HG02870 (cell line): ENCODE measurements around the gene SCGB1D1.
"Not testable (repeated sequence)": the region's sequence is repeated elsewhere in the genome, so short reads cannot be mapped to it uniquely, and the experiment has no call there.

ENCODE experiments used
- ATAC-seq: cut with Tn5 transposase; IDR thresholded peaks from one replicate; pipeline ENCODE4 v1.9.1; 2021; ENCODE audit warnings: mild to moderate bottlenecking, moderate library complexity; ENCODE audit not compliant: unreplicated experiment

Gene SCGB1D1

DNA sequence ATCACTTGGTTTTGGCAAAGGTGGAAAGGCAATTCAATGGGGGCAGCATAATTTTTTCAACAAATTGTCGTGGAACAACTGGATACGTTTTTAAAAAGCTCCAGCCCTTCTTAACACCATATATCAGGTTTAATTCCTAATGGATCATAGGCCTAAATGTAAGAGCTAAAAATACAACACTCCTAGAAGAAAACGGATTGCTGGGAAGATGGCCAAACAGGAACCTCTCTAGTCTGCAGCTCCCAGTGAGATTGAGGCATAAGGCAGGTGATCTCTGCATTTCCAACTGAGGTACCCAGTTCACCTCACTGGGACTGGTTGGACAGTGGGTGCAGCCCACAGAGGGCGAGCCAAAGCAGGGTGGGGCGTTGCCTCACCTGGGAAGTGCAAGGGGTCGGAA lies 32.4 kb upstream of the SCGB1D1 start:
- no peak for ATAC-seq

DNA sequence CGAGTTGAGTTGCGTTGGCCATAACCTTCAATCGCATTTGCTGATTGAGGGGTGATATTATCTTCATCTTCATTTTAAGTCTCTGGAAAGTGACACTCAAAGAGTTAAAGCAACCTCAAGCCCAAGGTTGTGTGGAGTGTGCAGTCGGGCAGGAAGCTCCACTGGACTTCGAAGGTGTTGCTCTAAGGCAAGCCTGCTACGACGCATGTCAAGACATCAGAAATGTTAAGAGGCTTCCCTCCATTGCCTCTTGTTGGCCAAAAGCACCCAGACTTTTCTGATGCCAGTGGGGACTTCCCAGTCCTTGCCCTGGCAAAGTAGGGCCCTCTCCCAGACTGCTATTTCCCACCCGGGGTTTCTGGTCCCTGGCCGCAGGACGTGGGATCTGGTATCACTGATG lies 23.6 kb upstream of the SCGB1D1 start:
- ATAC-seq = no peak

DNA sequence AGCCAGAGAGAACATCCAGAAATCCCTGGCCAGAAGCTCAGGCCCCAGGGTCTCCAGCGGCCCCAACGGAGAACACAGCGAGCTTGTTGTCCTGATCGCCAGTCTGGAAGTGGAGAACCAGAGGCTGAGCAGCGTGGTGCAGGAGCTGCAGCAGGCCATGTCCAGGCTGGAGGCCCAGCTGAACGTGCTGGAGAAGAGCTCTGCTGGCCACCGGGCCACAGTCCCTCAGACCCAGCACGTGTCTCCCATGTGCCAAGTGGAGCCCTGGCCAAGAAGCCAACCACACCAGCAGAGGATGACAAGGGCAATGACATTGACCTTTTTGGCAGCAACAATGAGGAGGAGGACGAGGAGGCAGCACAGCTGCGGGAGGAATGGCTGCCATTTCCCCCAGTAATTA lies 20.6 kb upstream of the SCGB1D1 start:
- no peak for ATAC-seq

DNA sequence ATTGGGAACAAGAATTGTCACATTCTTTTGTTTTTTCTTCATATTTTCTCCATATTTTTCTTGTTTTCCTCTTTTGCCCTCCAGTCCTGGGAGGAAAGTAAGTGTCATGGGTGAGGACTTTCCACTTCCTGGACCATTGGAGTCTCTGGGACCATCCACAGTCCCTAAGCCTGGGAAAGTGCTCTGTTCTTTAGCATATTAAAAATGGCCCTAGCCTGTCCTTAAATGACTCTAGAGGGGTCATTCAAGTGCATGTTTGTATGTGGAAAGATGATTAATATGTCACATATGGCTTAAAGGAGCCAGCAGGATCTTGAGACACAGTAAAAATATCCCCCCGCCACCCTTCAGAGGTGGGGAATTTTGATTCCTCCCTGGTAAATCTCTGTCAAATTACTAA lies 20.1 kb upstream of the SCGB1D1 start:
- ATAC-seq = no peak

DNA sequence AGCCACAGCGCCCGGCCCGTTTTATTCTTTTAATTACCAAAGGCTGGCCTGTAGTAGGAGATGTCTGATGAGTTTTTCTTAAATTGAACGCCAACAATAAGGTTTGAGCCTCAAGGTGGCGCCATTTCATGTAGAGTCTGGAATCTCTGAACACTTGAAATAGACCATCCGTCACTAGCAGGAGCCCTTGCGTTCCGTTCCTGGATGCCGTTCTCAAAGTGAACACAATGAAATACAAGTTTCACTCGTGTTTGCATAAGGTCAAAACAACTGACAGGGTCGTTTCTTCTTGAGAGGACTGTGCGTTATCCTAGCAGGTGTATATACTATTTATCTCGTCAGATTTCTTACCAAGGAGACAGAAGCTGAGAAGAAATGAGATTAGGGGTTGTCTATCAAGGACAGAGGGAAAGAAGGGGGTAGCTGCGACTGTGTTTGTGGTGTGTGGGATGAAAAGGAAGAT lies 18.7 kb upstream of the SCGB1D1 start:
- no peak for ATAC-seq

DNA sequence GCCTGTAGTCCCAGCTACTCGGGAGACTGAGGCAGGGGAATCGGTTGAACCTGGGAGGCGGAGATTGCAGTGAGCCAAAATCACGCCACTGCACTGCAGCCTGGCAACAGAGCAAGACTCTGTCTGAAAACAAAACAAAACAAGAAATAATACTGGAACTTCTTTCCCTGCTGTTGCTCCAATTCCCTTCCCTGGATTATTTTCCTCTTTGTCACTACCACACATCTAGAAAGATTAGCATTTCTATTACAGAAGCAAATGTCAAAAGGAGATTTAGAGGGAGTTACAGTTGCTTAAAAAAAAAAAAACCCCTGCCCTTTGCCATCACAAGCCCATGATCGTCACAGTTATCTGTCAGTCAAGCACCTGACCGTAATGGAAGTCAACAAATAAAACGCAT lies 17.7 kb upstream of the SCGB1D1 start:
- no peak for ATAC-seq

DNA sequence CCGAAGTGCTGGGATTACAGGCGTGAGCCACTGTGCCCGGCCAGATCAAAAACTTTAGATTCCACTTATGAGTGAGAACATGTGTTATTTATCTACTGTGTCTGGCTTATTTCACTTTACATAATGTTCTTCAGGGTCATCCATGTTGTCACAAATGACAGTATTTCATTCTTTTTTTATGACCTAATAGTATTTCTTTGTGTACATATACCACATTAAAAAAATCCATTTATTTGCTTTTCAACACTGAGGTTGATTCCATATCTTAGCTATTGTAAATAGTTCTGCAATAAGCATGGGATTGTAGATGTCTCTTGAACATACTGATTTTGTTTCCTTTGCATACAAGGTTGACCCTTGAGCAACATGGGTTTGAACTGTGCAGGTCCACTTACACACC lies 13.2 kb upstream of the SCGB1D1 start:
- ATAC-seq = no peak

DNA sequence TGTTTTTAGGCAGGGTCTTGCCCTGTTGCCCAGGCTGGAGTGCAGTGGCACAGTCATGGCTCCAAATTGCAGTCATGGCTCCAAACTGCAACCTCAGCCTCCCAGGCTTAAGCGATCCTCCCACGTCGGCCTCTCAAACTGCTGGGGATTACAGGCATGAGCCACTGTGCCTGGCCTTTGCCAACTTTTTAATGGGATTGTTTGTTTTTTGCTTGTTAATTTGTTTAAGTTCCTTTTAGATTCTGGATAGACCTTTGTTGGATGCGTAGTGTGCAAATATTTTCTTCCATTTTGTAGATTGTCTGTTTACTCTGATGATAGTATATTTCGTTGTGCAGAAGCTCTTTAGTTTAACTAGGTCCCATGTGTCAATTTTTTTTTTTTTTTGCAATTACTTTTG lies 10.0 kb upstream of the SCGB1D1 start:
- ATAC-seq = no peak

DNA sequence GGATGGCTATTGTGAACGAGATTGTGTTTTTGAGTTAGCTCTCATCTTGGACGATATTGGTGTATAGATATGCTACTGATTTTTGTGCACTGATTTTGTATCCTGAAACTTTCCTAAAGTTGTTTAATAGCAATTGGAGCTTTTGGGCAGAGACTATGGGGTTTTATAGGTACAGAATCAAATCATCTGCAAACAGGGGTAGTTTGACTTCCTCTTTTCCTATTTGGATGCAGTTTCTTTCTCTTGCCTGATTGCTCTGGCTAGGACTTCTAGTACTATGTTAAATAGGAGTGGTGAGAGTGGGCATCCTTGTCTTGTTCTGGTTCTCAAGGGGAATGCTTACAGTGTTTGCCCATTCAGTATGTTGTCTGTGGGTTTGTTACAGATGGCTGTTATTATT lies 8.9 kb upstream of the SCGB1D1 start:
- ATAC-seq = no peak

DNA sequence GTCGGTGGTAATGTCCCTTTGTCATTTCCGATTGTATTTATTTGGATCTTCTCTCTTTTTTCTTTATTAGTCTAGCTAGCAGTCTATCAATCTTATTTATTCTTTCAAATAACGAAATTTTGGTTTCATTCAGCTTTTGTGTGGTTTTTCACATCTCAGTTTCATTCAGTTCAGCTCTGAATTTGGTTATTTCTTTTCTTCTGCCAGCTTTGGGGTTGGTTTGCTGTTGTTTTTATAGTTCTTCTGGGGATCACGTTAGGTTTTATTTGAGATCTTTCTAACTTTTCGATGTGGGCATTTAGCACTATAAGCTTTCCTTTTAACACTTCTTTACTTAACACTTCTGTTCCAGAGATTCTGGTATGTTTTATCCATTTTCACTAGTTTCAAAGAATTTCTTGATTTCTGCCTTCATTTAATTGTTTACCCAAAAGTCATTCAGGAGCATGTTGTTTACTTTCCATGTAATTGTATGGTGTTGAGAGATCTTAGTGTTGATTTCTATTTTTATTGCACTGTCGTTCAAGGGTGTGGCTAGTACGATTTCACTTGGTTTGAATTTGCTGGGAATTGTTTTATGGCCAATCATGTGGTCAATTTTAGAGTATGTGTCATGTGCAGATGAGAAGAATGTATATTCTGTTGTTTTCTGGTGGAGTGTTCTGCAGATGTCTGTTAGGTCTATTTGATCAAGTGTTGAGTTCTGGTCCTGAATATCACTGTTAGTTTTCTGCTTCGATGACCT lies 7.7 kb upstream of the SCGB1D1 start:
- no peak for ATAC-seq

DNA sequence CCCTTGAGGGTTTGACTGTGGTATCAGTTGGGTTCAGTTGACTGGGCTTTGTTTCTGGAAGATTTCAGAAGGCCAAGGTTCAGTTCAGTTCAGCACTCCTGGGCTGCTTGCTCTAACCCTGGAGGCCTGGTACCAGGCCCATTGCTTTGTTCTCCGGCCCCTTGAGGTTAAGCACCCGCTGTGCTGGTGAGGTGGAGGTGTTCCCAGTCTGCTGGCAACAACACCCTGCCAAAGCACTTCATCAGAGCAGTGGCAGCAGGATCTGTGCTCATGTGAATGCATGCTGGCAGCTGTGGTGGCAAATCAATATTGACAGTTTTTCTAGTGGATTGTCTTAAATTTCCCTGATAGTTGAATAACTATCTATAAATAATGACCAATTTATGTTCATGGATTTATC lies 3.8 kb upstream of the SCGB1D1 start:
- no peak for ATAC-seq

DNA sequence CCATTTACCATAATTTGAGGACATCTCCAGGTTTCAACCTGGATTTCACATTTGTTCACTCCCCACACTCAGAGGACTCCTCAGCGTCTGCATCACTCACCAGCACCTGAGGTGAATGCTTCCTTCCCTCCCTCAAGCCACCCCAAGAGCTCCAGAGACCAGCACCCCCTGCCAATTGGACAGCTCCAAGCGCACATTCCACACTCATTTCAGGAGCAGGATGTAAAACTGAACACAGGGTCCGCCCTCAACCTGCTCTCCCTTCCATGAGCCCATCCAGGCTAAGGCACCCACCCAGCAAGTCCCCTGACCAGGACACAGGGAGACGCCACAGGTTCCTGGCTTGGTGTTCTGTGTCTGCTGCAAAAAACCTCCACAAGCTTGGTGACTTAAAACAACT lies 3.9 kb downstream of the SCGB1D1 start:
- ATAC-seq = no peak

DNA sequence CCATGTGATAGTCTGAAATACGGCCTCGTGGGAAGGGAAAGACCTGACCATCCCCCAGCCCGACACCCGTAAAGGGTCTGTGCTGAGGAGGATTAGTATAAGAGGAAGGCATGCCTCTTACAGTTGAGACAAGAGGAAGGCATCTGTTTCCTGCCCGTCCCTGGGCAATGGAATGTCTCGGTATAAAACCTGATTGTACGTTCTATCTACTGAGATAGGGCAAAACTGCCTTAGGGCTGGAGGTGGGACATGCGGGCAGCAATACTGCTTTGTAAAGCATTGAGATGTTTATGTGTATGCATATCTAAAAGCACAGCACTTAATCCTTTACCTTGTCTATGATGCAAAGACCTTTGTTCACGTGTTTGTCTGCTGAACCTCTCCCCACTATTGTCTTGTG lies 5.0 kb downstream of the SCGB1D1 start:
- not testable (repeated sequence) for ATAC-seq

DNA sequence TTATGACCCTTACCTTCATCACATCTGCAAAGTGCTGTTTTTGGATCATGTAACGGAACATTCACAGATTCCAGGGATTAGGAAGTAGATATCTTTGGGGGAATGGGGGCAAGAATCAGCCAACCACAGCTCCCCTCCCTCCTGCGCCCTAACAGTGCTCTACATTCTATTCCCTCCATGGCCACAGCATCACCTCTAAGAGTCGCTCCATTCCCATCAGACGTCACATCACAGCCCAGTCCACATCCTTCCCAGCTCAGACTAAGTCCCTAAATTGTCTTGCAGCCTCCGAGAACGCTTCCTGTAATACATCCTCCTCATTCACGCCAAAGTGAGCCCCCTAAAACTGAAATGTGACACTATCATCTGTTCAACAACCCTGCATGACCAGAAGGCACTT lies 5.9 kb downstream of the SCGB1D1 start:
- ATAC-seq = no peak

DNA sequence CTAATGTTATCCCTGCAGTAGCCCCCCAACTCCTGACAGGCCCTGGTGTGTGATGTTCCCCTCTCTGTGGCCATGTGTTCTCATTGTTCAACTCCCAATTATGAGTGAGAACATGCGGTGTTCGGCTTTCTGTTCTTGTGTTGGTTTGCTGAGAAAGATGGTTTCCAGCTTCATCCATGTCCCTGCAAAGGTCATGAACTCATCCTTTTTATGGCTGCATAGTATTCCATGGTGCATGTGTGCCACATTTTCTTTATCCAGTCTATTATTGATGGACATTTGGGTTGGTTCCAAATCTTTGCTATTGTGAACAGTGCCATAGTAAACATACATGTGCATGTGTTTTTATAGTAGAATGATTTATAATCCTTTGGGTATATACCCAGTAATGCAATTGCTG lies 7.4 kb downstream of the SCGB1D1 start:
- ATAC-seq = not testable (repeated sequence)

DNA sequence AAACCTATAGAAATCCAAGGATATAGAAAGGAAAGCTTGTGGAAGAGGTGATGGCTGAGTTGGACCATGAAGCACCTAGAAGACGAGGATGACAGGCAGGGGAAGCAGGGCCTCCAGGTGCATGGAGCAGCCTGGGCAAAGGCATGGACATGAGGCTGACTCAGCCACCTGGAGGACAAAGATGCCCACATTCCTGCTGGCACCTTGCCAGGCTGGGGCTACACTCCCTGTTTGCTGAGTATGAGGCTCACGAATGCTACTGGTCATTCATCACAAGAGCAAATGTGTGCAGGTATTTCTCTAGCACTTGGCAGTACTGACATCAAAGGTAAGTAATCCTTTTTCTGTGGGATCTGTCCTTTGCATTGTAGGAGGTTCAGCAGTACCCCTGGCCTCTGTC lies 11.4 kb downstream of the SCGB1D1 start:
- no peak for ATAC-seq

DNA sequence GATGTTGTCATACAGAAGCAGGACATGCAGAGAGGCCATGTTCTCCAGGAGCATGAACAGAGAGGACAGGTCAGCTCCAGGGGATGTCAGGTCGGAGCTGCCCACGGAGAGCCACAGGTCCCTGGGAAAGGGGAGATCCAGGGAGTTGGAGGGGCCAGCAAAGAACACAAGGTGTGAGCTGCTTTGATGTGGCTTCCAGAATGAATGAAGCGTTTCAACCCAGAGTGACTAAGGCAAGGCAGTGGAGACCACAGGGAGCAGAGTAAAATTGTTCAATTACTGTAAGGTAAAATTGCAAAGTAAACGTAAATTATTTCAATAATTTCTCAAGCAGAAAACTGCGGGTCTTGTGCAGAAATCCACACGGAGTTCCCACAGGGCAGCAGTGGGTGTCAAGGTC lies 12.9 kb downstream of the SCGB1D1 start:
- no peak for ATAC-seq

DNA sequence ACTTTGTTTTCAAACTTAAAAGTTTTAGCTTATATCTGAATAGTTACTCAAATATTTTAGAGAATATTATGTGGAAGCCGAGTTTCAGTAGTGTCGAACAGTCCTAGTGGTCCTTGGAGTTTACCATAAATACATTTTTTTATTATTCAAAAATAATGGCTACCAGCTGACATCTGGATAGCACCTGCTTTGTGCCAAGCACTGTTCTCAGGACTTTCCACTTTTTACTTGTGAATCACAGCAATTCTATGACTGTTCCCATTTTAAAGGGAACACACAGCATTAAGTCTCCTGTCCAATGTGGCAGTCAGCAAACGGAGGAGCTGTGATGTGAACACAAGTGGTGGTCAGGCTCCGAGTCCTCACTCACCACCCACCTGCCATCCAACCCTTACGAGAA lies 14.4 kb downstream of the SCGB1D1 start:
- no peak for ATAC-seq

DNA sequence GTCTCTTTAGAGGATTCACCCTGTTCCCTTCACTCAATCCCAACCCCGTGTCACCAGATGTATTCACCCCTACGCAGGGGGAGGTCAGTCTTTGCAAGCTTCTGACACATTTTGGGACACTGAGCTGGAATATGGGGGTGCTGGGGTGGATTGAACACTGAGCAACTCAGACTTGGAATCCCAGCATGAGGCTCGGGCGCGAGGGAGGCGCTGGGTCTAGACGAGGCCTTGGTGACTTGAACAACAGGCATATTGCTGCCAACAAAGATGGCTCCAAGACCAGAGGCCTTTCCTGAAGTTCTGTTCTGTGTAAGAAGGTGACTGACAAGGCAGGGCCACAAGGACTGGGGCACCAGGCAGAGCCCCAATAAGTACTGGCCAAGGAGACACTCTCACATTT lies 15.4 kb downstream of the SCGB1D1 start:
- no peak for ATAC-seq

DNA sequence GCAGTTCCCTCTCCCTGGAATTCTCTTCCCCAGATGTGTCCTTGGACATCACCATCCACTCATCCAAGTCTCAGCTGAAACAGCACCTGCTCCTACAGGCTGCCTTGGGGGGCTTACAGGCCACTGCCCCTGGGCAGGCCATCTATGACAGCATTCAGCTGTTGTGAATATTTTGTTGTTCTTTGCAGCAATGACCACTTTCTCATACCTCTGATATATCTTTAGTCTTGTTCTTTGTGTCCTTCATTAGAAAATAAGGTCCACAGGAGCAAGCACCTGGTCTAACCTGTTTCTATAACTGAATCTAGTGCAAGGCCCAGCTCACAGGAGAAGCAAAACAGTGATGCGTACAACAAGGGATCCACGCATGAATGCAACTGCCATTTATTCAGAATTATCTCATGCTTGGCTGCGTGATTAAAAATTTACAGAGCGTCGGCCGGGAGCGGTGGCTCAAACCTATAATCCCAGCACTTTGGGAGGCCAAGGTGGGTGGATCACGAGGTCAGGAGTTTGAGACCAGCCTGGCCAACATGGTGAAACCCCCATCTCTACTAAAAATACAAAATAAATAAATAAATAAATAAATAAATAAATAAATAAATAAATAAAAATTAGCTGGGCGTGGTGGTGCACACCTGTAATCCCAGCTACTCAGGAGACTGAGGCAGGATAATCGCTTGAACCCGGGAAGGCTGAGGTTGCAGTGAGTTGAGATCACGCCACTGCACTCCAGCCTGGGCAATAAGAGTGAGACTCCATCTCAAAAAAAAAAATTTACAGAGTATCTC lies 16.5 kb downstream of the SCGB1D1 start:
- ATAC-seq = not testable (repeated sequence)

DNA sequence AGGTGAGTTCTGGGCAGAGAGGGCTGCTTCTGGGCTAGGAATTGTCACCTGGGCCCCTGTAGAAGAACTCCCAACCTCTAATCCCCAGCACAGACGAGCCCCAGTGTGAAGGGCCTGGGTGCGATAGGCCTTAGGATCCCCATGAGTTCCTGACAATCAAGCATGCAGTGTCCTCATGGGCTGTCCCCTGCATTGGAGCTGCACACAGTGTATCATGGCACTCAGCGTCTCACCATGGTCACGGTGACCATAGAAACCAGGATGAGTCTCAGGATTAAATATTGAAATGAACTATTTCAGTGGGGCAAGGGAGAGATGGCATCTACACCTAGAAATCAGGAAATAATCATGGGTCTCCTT lies 18.7 kb downstream of the SCGB1D1 start:
- no peak for ATAC-seq

DNA sequence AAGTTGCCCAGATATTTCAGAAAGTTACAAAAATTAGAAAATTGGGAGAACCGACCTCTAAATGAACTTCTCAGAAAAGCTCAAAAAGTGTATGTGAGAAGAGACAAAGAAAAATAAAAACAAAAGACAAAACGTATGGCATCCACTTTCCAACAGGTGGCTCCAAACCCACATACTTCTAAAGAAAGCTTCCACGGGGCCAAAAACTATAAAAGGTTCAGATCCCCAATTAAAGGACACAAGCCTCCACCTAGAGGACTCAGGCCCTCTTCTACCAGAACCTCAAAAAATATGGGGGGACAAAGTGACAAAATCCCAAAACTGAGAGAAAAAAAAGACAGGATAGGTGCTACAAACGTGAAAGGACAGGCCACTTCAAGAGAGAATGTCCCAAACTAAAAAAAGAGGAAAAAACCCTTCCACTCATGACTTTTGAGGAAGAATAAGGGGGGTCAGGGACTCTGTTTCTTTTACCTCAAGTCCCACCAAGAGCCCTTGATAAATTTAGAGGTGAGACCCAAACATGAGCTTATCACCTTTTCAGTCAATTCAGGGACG lies 27.3 kb downstream of the SCGB1D1 start:
- no peak for ATAC-seq
